Stomach (tissue), 9 donors: ENCODE data around the gene FAM168A. TPM values are rescaled to one million over a fixed set of nuclear protein-coding genes. Genes with fewer than 3 reads are reported as not detected.

Source experiments
- DNase-seq, 2 donors: peaks; one replicate each; pipeline versions ENCODE4 v3.0.0 to v3.0.0-alpha.2; 2013 to 2019
- H3K27ac ChIP-seq, 5 donors: fragments of 200-600 bp in 4 of 5; sonication (generic) in 4 of 5; one replicate each; pipeline ENCODE4 v1.5.1; 2013 to 2019; ENCODE audit warnings: mild to moderate bottlenecking in 1 of 5, moderate library complexity in 1 of 5
- H3K27me3 ChIP-seq, 3 donors: fragments of 200-600 bp; sonication (generic); one replicate each; pipeline ENCODE4 v1.5.1; 2017 to 2019; ENCODE audit warnings: mixed run types in 1 of 3
- H3K36me3 ChIP-seq, 4 donors: fragments of 200-600 bp; sonication (generic); 1 replicate in 3 of 4; 2 replicates in 1 of 4; pipeline ENCODE4 v1.5.1; 2016 to 2019
- H3K4me1 ChIP-seq, 4 donors: fragments of 200-600 bp; sonication (generic); one replicate each; pipeline ENCODE4 v1.5.1; 2016 to 2019
- H3K4me3 ChIP-seq, 4 donors: fragments of 200-600 bp; sonication (generic) in 3 of 4; one replicate each; pipeline ENCODE4 v1.5.1; 2016 to 2019; ENCODE audit warnings: mild to moderate bottlenecking in 1 of 4
- H3K9me3 ChIP-seq, 4 donors: fragments of 200-600 bp; sonication (generic); one replicate each; pipeline ENCODE4 v1.5.1; 2016 to 2019
- CTCF ChIP-seq, 7 experiments: fragments of 450-650 bp in 4 of 7; fragments of 200-600 bp in 3 of 7; sonication (generic) in 3 of 7; IDR thresholded peaks; one replicate each; pipeline ENCODE4 v1.5.1; 2016 to 2019; ENCODE audit warnings: antibody characterized with exemption in 7 of 7, control low read depth in 2 of 7, mild to moderate bottlenecking in 1 of 7
- EP300 ChIP-seq: sonication (generic); formaldehyde crosslinking; IDR thresholded peaks from one replicate; pipeline ENCODE4 v1.6.1; 2017; ENCODE audit warnings: antibody characterized with exemption
- POLR2A ChIP-seq, 4 donors: fragments of 450-650 bp; IDR thresholded peaks; one replicate each; pipeline ENCODE4 v1.6.1; 2016; ENCODE audit warnings: antibody characterized with exemption in 4 of 4, control low read depth in 2 of 4, mild to moderate bottlenecking in 1 of 4, moderate library complexity in 1 of 4
- POLR2AphosphoS5 ChIP-seq, 3 donors: sonication (generic); formaldehyde crosslinking; IDR thresholded peaks; one replicate each; pipeline ENCODE4 v1.6.1; 2016; ENCODE audit warnings: antibody characterized with exemption in 3 of 3
- WGBS, 5 donors: extraction: QIAGEN DNeasy Blood & Tissue Kit in 3 of 5; methylation state at CpG; one replicate each; pipeline versions ENCODE4 v1.1.5 to v1.1.7; 2013 to 2018; 5-methylcytosine and 5-hydroxymethylcytosine counted together
- intact Hi-C: fragments of 100-400 bp; cut with DNase I; formaldehyde crosslinking; loops from one replicate; pipeline ENCODE4 v1.15.1; 2023; ENCODE audit warnings: low total_unique reads
- polyA plus RNA-seq, 3 donors: library from polyadenylated mRNA; stranded (reverse); fragments of 200-250 nt; gene quantifications; one replicate each; pipeline ENCODE4 v1.2.3, GENCODE V29; 2013
- total RNA-seq, 5 donors: library from RNA; depleted of rRNA; stranded (reverse); fragments of >200 nt; gene quantifications; one replicate each; pipeline versions ENCODE4 v1.1.0 to v1.2.3, GENCODE V29; 2014 to 2016
- donor health status: healthy with polysubstance abuse.
- donor health status: Bipolar disorder and iron deficiency.
- donor health status: healthy.

The FAM168A gene
- total and polyA plus RNA-seq, 8 donors, result 4.3 to 25.4 (median 6.3) TPM

GRCh38 chr11:73629907-73630306 lies 32.0 kb upstream of the FAM168A start:
- intact Hi-C loops, result no loop called here
- peaks cover 0 to 9% (median 0%) of the 10 kb centered on the region in 3 donors for H3K27me3 ChIP-seq
- H3K4me3 ChIP-seq, result no peak overlapping the region
- H3K9me3 ChIP-seq, result no peaks in the 10 kb centered on the region
- H3K36me3 ChIP-seq, result no peaks in the 10 kb centered on the region
- DNase-seq, result no peak
- H3K4me1 ChIP-seq, result peaks cover 0 to 6% (median 3%) of the 10 kb centered on the region in 4 donors
- TF ChIP-seq CTCF (IDR thresholded peaks at IDR 0.05), result no peak
- no peak for TF ChIP-seq POLR2A (IDR thresholded peaks at IDR 0.05)
- no peak for TF ChIP-seq POLR2AphosphoS5 (IDR thresholded peaks at IDR 0.05)
- TF ChIP-seq EP300, result no peak
- H3K27ac ChIP-seq, result no peak overlapping the region
- WGBS, 5 donors, result 70 to 88% (median 84%) methylated on average over 7 of the region's 7 CpGs

GRCh38 chr11:73625696-73626318 lies 27.9 kb upstream of the FAM168A start:
- H3K9me3 ChIP-seq, result no peaks in the 10 kb centered on the region
- peak; percentile 81 to 91 for DNase-seq
- WGBS, 5 donors, result 21 to 34% (median 31%) methylated on average over 19 of the region's 19 CpGs
- peaks cover 0 to 10% (median 5%) of the 10 kb centered on the region in 4 donors for H3K4me1 ChIP-seq
- intact Hi-C loops, result no loop called here
- no peaks in the 10 kb centered on the region for H3K36me3 ChIP-seq
- no peak overlapping the region for H3K27ac ChIP-seq
- peak in 5 of 7 experiments; percentile 82 to 95 (median 87) for TF ChIP-seq CTCF (IDR thresholded peaks at IDR 0.05)
- peak in 1 of 3 donors; percentile 52 for TF ChIP-seq POLR2AphosphoS5 (IDR thresholded peaks at IDR 0.05)
- TF ChIP-seq EP300, result no peak
- TF ChIP-seq POLR2A (IDR thresholded peaks at IDR 0.05), result no peak
- no peak overlapping the region for H3K4me3 ChIP-seq
- peaks cover 0 to 29% (median 5%) of the 10 kb centered on the region in 3 donors for H3K27me3 ChIP-seq

- H3K4me1 ChIP-seq, result peaks cover 0 to 10% (median 5%) of the 10 kb centered on the region in 4 donors
- peaks cover 0 to 30% (median 5%) of the 10 kb centered on the region in 3 donors for H3K27me3 ChIP-seq
- DNase-seq, result peak in 1 of 2 donors; percentile 27
- no peaks in the 10 kb centered on the region for H3K36me3 ChIP-seq
- H3K4me3 ChIP-seq, result no peak overlapping the region
- WGBS, 5 donors, result 29 to 45% (median 41%) methylated on average over 3 of the region's 3 CpGs
- peak overlapping the region in 2 of 5 donors; percentile 33 to 52 for H3K27ac ChIP-seq
- intact Hi-C loops, result no loop called here
- no peaks in the 10 kb centered on the region for H3K9me3 ChIP-seq
- TF ChIP-seq POLR2AphosphoS5 (IDR thresholded peaks at IDR 0.05) (peak in 1 of 3 donors; percentile 8), CTCF (IDR thresholded peaks at IDR 0.05) (no peak), EP300 (no peak), POLR2A (IDR thresholded peaks at IDR 0.05) (no peak)
These were observed 25.8 kb upstream of the FAM168A start for GRCh38 chr11:73623686-73624085.

GRCh38 chr11:73622926-73623593 lies 25.1 kb upstream of the FAM168A start:
- Histone ChIP-seq H3K27ac (peak overlapping the region in 2 of 5 donors; percentile 33 to 52), H3K4me1 (peaks cover 0 to 10% (median 5%) of the 10 kb centered on the region in 4 donors), H3K9me3 (no peaks in the 10 kb centered on the region), H3K36me3 (no peaks in the 10 kb centered on the region), H3K4me3 (no peak overlapping the region), H3K27me3 (peaks cover 0 to 30% (median 5%) of the 10 kb centered on the region in 3 donors)
- intact Hi-C loops, result no loop called here
- WGBS, 5 donors, result 57 to 65% (median 63%) methylated on average over 4 of the region's 4 CpGs
- DNase-seq, result no peak
- TF ChIP-seq EP300 (no peak), POLR2AphosphoS5 (IDR thresholded peaks at IDR 0.05) (no peak), CTCF (IDR thresholded peaks at IDR 0.05) (no peak), POLR2A (IDR thresholded peaks at IDR 0.05) (no peak)
